Stimulated activated memory B cell treated with anti-CD40 and anti-IgM and Interleukin-4, amounts not matched to agents 10 μg/mL and 1 μg/mL and 100 μg/mL, for 72 hours (primary cell): ENCODE data around the gene NF2.

Experiments
- ATAC-seq: fragments of 150-1000 bp; cut with Tn5 transposase; 2 replicates; pipeline ENCODE4 v1.10.0; 2021
- H3K27ac Mint-ChIP-seq: one replicate; pipeline ENCODE4 v1.8.0; 2022; ENCODE audit warnings: mild to moderate bottlenecking, mixed read lengths
- H3K27me3 Mint-ChIP-seq: one replicate; pipeline ENCODE4 v1.8.0; 2022; ENCODE audit warnings: mixed read lengths
- H3K36me3 Mint-ChIP-seq: one replicate; pipeline ENCODE4 v1.8.0; 2022; ENCODE audit warnings: mixed read lengths
- H3K4me1 Mint-ChIP-seq: one replicate; pipeline ENCODE4 v1.8.0; 2022; ENCODE audit warnings: mixed read lengths
- H3K4me3 Mint-ChIP-seq: one replicate; pipeline ENCODE4 v1.8.0; 2022; ENCODE audit warnings: mild to moderate bottlenecking, moderate library complexity, mixed read lengths
- H3K9me3 Mint-ChIP-seq: one replicate; pipeline ENCODE4 v1.8.0; 2022; ENCODE audit warnings: mixed read lengths

NF2 gene

DNA sequence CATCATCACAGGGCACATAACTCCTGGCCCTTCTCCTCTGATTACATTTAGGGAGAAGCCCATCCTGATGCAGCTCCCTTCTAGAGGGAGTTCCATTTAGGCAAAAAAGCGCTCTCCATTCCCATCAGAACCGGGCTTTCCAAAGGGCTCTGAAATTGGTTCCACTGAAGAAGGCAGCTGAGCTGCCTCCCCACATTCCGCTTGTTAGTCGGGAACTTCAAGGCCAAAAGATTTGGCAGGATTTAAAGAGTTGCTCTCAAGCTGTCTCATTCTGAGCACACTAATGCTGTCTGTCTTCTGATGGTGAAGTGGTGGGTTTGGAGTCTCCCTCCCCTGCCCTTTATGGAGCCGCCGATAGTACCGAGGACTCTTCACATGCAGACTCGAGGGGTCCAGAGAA is 89.7 kb downstream of the NF2 start:
- ATAC-seq = no peak
- Mint-ChIP-seq H3K27me3 (no peaks in the 10 kb centered on the region), H3K4me3 (no peak overlapping the region), H3K9me3 (no peaks in the 10 kb centered on the region), H3K4me1 (no peaks in the 10 kb centered on the region), H3K36me3 (peaks cover 63% of the 10 kb centered on the region), H3K27ac (no peak overlapping the region)

DNA sequence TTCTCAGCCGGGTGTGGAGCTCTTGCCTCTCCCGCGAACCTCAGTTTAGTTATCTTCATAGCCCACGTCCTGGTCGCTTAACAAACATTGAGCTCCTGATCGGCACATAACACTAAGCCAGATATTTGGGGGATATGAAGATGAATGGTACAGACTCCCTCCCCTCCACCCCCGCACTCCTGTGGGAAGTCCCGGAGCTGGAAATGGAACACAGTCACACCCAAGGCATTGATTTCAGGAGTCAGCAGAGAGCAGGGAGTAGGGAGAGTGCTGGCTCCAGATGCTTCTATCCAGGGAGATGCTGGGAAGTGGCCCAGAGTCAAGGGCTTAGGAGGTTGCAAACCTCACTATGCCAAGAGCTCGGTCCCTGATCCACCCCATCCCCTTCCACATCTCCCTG is 90.2 kb downstream of the NF2 start:
- Mint-ChIP-seq H3K4me1 (no peaks in the 10 kb centered on the region), H3K36me3 (peaks cover 68% of the 10 kb centered on the region), H3K27me3 (no peaks in the 10 kb centered on the region)

DNA sequence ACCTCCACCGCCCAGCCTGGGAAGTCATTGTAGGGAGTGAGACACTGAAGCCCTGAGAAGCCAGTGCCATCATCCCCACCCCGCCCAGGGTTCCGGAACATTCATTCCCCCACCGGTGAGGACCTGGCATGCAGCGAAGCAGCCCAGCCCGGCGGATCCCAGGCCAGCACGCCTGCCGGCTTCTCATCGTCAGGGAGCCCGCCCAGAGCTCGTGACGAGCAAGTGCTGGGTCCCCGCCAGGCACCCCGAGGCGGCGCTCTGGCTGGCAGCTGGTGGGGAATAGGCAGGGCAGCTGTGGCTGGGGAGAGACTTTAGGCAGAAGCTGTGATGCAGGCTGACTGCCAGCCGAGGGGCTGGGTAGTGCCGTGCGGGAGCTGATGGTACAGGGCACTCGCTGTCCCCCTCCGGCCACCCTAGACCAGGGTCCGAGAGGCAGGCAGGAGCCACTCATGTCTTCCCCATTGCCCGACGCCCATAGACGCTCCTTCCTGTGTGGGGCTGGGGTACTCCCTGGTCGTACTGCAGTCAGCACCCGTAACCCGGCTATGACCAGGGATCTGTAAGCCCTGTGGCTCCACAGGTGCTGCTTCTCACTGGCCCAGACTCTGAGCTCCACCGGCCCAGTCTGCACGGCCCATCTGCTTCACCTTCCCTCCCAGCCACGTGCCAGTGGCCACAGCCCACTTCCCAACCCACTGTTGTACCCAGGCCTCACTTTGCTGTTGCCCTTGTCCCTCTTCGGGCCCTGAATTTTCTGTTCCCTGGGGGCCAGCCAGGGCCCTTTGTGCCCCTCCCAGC is 91.9 kb downstream of the NF2 start:
- Mint-ChIP-seq H3K27ac (no peak overlapping the region), H3K4me1 (no peaks in the 10 kb centered on the region), H3K4me3 (no peak overlapping the region), H3K36me3 (peaks cover 64% of the 10 kb centered on the region), H3K27me3 (no peaks in the 10 kb centered on the region), H3K9me3 (no peaks in the 10 kb centered on the region)
- ATAC-seq = no peak

More for the DNA sequence above, 90.2 kb downstream of the NF2 start:
- Mint-ChIP-seq H3K27ac (no peak overlapping the region), H3K9me3 (no peaks in the 10 kb centered on the region), H3K4me3 (no peak overlapping the region)
- ATAC-seq = no peak

DNA sequence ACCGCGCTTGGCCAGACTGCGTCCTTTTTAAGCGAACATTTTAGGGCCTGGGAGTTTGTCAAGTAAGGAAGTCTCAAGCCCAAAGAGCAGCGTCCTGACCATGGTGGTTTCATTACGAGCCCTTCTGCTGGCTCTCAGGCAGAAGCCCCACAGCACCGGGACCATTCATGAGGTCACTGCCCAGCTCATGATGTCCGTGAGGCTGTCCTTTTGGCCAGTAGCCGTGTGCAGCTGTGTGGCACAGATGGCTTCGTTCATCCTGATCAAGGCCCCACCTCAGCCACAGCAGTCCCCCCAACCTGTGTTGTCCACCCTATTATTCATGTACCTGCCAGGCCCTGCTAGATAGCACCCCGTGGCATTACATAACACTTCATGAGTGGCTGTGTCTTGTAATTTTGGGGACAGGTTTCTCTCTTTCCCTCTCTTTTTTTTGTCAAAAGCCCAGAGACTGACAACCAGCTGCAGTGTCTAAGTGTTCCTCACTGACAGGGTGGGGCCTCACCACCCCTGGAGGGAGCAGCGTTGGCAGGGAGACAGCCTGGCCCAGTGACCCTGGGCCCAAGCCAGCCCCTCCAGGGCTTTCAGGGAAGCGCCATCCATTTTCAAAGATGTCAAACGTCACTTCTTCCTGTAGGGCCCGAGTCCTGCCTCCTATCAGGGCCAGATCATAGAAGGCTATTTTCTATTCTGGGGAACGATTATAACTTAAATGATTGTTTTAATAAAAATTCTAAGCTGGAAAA is 94.6 kb downstream of the NF2 start:
- Mint-ChIP-seq H3K9me3 (no peaks in the 10 kb centered on the region), H3K27me3 (peaks cover 18% of the 10 kb centered on the region), H3K4me3 (no peak overlapping the region), H3K4me1 (peaks cover 11% of the 10 kb centered on the region), H3K36me3 (peaks cover 47% of the 10 kb centered on the region), H3K27ac (no peak overlapping the region)
- ATAC-seq = no peak

DNA sequence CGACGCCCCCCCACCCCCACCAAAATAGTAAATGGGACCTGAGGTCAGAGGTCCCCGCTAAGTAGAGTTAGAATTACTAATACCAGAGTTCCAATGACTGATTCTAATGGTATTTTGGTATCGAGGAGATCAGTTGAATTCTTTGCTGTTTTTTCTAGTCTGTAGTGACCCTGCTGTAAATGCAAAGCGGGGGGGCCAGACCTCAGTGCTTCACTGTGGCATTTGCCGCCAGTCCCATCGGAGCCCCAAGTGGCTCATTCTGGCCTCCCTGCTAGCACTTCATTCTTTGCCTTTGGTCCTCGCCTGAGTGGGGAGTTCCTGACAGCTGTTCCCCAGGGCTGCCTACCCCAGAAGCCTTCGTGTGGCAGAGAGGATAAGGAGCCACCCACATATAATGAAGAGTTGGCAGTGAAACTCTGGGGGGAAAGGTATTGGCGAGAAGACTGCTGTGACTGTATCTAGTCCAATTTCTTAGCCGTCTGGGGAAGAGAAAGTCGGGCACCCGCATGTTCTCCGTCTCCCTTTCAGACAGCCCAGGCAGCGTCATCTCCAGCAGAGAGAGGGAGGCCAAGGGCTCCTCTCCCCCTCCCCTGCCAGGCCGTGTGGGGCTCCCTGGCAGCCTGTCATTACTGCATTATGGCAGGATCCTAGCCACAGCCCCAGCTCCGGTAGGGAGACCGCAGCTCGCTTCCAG is 96.9 kb downstream of the NF2 start:
- peaks cover 29% of the 10 kb centered on the region for H3K27me3 Mint-ChIP-seq
- no peak for ATAC-seq
- H3K36me3 Mint-ChIP-seq = peaks cover 34% of the 10 kb centered on the region
- no peak overlapping the region for H3K27ac Mint-ChIP-seq
- H3K4me1 Mint-ChIP-seq = peaks cover 20% of the 10 kb centered on the region
- H3K4me3 Mint-ChIP-seq = no peak overlapping the region
- H3K9me3 Mint-ChIP-seq = no peaks in the 10 kb centered on the region

DNA sequence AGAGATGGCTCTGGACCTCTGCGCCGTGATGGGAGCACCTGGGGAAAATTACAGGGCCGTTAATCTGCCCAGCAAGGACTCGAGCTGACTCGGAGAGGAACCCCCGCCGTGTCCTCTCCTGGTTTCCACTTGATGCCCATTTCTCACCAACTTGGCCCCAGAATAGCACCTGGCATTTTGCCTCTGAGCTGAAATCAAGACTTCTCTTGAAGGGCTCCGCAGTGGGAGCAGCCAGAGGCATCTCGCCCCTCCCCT is 97.4 kb downstream of the NF2 start:
- H3K4me3 Mint-ChIP-seq = no peak overlapping the region
- peaks cover 20% of the 10 kb centered on the region for H3K4me1 Mint-ChIP-seq
- H3K27ac Mint-ChIP-seq = no peak overlapping the region
- no peak for ATAC-seq
- no peaks in the 10 kb centered on the region for H3K9me3 Mint-ChIP-seq
- peaks cover 29% of the 10 kb centered on the region for H3K27me3 Mint-ChIP-seq
- peaks cover 29% of the 10 kb centered on the region for H3K36me3 Mint-ChIP-seq

DNA sequence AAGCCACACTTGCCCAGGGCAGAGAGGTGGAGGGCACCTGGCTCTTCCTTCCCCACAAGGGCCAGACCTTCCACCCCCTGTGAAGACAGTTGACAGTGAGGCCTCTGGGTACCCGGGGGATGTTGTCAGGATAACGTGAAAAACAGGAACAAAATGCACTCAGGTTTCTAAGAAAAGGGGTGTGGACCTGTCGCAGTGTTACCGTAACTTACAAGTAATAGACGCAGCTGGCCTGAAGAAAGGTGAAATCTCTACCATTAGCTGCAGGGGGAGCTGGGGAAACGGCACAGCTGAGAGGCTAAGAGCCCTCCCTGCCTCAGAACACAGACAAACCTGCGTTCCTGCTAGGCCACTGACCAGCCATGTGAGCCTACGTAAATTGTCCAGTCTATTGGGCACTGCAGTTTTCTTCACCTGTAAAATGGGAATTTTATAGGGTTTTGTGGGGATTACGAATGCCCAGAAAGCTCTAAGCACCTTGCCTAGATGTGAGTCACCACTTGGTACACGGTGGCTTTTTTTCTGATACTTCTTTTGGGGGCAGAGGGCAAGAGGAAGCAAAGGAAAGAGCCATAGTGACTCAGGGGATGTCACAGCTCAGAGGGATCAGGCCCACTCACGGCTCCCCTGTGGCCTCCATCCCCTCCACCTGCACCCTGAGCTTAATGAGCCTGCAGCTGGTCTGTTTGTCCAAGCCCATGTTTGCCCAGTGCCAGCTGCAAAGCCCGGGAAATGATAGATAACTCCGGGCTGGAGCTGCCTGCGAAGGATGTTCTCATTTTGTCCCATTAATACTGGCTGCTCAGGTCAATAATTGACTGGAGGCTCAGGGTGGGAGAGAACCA is 97.9 kb downstream of the NF2 start:
- Mint-ChIP-seq H3K27me3 (peaks cover 32% of the 10 kb centered on the region), H3K36me3 (peaks cover 24% of the 10 kb centered on the region), H3K27ac (no peak overlapping the region), H3K9me3 (no peaks in the 10 kb centered on the region), H3K4me1 (peaks cover 20% of the 10 kb centered on the region), H3K4me3 (no peak overlapping the region)
- ATAC-seq = peak; percentile 24

DNA sequence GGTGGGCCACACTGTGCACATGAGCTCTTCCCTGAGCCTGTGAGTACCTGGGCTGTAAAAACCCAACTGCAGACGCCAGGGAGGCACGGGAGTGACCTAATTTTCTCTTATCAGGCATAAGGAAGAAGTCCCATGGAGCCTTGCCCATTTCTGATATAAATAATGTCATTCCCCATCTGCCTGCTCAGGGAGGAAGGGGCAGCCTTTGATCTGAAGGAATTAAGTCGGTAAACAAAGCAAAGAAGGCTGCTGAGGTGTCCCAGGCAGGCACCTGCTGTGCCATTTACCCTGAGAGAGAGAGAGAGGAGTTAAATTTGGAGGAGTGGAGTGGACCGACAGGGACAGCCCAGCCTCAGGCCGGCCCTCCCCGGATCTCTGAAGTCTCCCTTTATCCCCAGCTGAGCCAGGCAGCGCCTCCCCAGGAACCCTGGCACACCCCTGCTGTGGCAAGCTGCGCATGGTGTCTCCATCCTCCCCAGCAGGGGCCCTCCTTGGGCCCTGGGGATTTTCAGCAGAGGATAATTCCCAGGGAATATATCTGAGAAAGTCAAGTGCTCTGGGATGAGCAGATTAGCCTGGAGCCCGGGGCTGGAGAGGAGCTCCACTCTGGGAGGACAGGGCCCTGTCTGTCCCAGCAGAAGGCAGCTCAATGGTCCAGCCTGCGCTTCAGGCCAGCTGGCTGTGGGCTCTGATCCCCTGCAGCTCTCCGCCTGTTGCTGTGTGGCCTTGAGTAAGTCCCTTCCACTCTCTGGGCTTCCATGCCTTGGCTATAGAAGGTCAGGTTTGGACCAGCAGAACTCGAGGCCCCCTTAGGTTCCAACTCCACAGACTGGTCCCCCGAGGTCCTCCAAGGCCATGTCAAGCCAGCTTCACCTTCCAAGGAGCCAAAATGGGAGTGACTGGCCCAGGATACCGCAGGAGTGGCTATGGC is 98.8 kb downstream of the NF2 start:
- Mint-ChIP-seq H3K27ac (no peak overlapping the region), H3K4me3 (no peak overlapping the region), H3K27me3 (peaks cover 41% of the 10 kb centered on the region), H3K36me3 (peaks cover 15% of the 10 kb centered on the region), H3K9me3 (no peaks in the 10 kb centered on the region), H3K4me1 (peaks cover 20% of the 10 kb centered on the region)
- ATAC-seq = no peak

DNA sequence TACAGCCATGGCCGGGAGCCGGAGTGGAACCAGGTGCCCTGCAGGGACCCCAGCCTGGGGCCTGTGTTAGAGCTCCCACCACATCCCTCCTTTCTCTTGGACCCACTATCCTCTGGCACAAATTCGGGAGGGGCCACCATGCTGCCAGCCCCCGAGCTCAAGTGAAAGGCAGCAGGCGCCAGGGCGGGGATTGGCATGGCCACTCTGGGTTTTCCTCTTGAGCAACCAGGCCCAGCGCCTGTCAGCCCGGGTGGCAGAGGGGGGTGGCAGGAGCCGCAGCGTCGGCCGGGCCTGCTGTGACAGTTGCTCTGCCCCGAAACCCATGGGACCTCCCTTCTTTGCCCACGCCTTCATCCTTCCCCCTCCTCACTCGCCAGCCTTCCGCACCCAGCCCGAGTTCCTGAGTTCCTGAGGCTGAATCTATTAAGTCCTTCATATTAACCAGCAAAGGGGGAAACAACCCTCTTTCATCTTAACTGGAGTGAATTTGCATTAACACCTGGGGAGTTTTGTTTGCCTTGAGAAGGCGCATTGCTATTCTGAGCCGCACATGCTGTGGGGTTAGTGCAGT is 99.6 kb downstream of the NF2 start:
- Mint-ChIP-seq H3K36me3 (peaks cover 10% of the 10 kb centered on the region), H3K9me3 (no peaks in the 10 kb centered on the region), H3K27ac (no peak overlapping the region), H3K27me3 (peaks cover 48% of the 10 kb centered on the region), H3K4me3 (peak overlapping the region; percentile 45), H3K4me1 (peaks cover 20% of the 10 kb centered on the region)
- ATAC-seq = peak; percentile 39

DNA sequence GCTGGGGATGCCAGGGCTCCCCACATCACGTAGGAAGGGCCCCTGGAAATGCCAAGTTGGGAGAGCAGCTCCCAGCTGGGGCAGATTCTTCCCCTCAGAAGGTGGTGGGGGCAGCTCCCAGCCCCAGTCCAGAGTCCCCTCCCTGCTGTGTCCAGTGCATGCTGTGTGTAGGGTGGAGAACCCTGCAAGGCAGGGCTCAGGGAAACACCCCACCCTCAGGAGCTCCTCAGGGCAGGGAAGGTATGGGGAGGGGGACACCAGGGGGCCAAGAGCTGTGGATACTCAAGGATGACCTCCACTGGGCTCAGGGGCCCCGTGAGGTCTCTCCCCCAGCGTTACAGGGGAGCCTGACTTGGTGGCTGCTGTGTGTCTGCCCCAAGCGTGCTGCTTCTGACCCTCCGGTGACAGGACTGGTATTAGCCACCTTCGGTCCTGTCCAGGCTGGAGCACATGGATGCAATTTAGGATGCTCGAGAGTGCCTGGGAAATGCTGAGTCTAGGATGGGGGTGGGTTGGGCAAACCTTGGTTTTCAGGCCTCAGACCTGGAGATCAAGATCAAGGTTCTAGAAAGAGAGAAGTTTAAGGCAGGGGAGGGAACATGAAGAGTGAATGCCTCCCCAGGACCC is 100.2 kb downstream of the NF2 start:
- peak; percentile 5 for ATAC-seq
- Mint-ChIP-seq H3K27me3 (peaks cover 54% of the 10 kb centered on the region), H3K36me3 (peaks cover 4% of the 10 kb centered on the region), H3K4me1 (peaks cover 20% of the 10 kb centered on the region), H3K4me3 (no peak overlapping the region), H3K9me3 (no peaks in the 10 kb centered on the region), H3K27ac (no peak overlapping the region)

DNA sequence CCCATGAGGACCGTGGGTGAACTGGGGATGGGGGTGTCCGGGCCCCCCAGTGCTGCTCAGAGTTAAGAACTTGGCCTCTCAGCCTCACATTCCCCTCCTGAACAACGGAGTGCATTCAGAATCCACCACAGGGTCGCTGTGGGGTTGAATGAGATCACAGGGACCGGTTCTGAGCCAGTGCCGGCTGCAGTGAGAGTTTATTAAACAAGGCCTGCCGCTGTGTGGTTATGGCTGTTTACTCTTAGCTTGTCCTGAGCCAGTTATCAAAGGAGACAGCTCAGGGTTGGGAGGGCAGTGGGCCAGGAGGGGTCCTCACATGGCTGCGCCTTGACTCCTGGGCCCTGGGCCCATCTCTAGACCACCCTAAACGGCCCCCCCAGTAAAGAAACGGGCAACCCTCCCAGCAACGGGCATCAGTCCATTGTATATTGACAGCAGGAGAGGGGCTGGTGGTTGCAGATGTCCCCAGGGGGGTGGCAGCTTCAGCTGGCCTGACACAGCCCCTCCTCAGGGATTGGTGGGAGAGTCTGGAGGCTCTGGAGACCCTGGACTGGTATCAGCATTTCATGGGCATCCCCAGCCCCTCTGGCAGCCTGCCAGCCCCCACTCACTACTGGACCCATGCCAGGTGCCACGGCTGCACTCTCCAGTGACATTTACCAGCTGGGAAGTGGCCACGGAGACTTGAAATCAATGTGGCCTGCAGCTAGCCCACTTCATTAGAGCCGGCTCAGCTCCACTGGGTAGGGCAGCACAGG is 101.3 kb downstream of the NF2 start:
- ATAC-seq = no peak
- peaks cover 59% of the 10 kb centered on the region for H3K27me3 Mint-ChIP-seq

DNA sequence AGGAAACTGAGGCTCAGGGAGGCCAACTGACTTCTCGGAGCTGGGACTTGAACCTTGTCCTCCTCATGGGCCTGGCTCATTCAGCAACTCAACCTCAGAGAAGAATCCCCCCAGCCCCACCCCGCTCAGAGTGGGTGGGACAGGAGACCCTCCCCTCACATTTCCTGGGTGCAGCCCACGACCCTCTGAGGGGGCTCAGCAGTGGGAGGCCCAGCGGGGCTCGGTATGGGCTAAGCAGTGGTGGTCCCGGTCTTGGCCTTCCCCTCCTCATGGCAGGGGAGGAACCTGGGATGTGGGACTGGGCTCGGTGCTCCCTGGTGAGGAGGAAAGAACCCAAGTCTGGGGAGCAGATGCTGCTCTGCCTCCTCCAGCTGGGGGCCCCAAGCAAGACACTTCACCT is 102.2 kb downstream of the NF2 start:
- ATAC-seq = no peak
- Mint-ChIP-seq H3K27ac (no peak overlapping the region), H3K9me3 (no peaks in the 10 kb centered on the region), H3K4me1 (peaks cover 20% of the 10 kb centered on the region), H3K4me3 (no peak overlapping the region), H3K36me3 (no peaks in the 10 kb centered on the region), H3K27me3 (peaks cover 67% of the 10 kb centered on the region)

More for the DNA sequence above, 101.3 kb downstream of the NF2 start:
- Mint-ChIP-seq H3K36me3 (no peaks in the 10 kb centered on the region), H3K9me3 (no peaks in the 10 kb centered on the region), H3K4me3 (no peak overlapping the region), H3K4me1 (peaks cover 20% of the 10 kb centered on the region), H3K27ac (no peak overlapping the region)

DNA sequence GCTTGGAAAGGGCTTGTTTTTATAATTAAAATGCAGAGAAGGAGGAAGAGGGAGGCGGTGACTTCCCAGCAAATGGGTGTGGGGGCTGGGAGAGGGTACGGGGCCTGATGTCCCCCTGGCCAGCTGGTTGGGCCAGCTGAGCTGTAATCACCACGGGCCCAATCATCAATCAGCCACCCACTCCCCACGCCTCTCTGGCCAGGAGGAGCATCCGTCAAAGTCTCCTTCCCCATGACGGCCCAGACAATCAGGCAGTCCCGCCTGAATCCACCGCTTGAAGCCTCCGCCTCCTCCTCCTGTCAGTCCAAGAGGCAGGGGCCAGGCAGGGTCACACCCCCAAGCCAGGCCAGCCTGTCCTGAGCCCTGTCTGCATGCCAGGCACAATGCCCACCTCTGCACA is 103.1 kb downstream of the NF2 start:
- peaks cover 69% of the 10 kb centered on the region for H3K27me3 Mint-ChIP-seq
- ATAC-seq = no peak
- peaks cover 13% of the 10 kb centered on the region for H3K4me1 Mint-ChIP-seq
- no peak overlapping the region for H3K27ac Mint-ChIP-seq
- no peaks in the 10 kb centered on the region for H3K9me3 Mint-ChIP-seq
- H3K36me3 Mint-ChIP-seq = no peaks in the 10 kb centered on the region
- no peak overlapping the region for H3K4me3 Mint-ChIP-seq
